Measurements from ENCODE around the gene APBA2.

APBA2 gene

DNA sequence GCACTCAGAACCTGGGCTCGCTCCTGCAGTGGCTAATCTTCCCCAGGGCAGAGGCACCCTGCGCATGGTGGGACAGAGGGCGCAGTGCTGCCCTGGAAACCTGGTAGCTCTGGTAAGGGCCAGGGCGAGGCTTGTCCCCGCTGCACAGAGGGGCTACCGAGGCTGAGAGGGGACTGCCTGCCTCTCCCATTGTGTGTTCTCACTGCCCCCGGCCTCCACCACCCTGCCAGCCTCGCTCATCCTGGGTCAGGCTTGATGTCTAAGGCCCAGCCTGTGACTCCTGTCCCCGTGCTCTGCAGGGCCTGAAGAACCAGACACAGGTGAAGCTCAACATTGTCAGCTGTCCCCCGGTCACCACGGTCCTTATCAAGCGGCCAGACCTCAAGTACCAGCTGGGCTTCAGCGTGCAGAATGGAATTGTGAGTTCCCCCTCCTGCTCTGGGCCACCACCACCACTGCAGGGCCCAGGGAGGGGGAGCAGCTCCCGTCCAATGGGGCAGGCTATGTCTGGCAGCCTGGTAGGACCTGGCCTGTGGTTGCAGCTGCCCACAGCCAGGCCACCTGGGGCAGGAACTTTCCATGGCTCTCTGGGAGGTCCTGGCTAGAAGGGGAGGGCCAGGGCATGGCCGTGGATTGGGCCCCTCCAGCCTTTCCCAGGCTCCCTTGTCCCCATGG lies 222.3 kb downstream of the APBA2 start:
- FAIRE-seq: no peak

- no peak for FAIRE-seq
Measured at GRCh38 chr15:29109762-29110161, 224.0 kb downstream of the APBA2 start.

GRCh38 chr15:29110176-29110575 lies 224.4 kb downstream of the APBA2 start:
- FAIRE-seq: no peak

GRCh38 chr15:29110733-29111132 lies 225.0 kb downstream of the APBA2 start:
- no peak for FAIRE-seq

DNA sequence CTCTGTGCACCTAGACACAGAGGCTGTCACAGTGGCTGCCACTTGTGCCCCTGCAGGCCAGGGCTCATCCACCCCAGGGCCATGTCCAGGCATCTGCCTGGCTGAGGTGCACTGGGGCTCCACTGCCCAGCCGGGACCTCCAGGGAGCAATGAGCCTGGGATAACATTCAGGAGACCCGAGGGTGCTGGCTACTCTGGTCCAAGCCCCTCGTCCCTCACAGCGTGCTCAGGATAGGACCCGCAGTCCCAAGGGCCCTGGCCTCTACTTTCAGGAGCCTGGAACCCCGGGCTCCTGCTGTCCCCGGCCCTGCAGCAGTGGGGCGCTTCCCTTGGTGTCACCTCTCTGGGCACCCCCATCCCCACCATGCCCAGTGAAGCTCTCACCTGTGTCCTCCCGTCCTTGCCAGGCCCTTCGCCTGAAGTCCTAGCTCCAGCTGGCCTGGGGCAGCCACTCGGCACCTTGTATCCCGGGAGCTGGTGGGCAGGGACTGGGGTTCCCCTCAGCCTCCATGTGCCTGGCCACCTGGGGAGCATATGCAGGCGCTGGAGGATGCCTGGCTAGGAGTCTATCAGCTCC lies 226.0 kb downstream of the APBA2 start:
- FAIRE-seq: no peak

DNA sequence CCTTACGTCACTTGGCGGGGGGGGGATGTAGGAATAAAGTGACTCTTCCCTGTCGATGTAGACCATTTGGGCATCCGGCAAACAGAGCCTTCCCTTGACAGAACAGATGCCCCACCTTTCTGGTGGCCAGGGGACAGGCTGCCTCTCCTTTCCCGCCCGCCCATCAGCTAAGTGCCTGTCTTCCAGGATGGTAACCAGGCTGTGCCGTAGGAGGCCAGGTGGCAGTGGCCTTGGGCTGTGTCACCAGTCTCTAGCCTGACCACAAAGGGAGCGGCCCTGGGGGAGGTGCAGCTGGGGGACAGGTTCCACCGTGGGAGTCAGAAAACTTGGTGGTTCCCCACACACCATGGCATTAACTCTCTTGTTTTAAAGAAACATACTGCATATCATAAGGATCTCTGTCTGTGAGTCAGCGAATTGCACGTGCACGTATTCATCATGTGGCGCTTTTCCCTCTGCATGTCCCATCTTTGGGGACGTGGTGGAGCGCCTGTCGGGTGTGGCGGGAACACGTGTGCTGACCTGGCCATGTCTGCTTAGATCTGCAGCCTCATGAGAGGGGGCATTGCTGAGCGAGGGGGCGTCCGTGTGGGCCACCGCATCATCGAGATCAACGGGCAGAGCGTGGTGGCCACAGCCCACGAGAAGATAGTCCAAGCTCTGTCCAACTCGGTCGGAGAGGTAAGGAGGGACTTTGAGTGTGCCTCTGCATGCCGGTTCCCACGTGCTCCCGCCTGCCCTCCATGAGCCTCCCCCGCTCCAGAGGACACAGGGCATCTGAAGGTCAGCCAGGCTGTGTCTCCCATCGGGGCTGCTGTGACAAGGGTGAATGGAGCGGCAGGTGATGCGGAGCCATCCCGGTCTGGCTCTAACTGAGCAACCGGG lies 227.8 kb downstream of the APBA2 start:
- FAIRE-seq: no peak

GRCh38 chr15:29114221-29115092 lies 228.7 kb downstream of the APBA2 start:
- no peak for FAIRE-seq

DNA sequence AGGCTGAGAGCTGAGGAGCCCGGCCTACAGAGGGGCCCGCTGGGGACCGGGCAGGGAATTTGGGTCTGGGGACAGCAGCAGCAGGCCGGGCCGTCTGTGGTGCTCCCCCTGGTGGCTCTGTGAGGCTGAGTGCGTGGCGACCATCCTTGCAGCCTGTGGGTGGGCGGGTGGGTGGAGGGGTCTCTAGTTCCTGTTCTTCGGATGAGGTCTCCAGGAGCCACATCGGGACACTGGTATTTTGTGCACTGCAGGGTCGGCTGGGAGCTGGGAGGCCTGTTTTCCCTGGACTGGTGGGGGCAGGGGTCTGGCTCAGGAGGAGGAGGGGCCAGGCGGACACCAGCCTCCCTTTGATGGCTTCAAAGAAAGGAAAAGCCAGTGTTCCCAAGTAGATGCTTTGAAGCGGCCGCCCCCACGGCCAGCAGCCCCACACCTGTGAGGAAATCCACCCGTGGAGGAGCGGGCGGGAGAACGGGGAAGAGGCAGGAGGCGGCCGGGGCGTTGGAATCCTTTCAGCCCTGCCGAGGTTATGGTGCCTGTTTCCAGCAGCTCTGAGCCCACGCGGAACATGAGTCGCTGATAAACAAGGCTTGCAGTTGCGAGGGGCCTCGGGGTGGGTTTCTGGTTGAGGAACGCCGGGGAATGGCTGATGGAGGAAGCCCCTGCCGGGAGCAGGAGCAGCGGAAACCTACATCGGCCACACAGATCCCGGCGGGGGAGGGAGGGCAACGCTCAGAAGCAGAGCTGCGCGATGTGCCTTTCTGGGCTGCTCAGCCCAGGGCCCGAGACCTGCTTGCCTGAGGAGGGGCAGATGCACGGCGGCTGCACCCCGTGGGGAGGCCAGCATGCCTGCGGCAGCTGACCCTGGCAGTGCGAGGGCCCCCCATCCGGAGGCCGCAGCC lies 229.6 kb downstream of the APBA2 start:
- no peak for FAIRE-seq

GRCh38 chr15:29116970-29117700 lies 231.4 kb downstream of the APBA2 start:
- no peak for FAIRE-seq

DNA sequence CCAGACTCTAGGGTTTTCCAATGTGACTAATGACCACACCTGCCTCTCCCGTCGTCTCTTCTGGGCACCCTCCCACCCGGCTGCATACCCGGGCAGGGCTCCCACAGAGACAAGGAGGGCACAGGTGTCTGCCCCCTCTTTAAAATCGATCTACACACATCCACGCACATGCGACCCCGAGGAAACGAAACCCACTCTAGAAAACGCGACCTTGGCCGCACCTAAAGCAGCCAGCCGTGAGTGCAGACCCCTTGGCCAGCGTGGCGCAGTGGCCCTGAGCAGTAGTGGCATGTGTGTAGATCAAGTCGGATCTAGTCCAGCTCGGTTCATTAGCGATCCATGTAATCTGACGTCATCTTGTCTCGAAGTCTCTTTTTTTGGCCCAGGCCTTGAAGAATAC lies 232.0 kb downstream of the APBA2 start:
- FAIRE-seq: no peak

GRCh38 chr15:29119847-29120246 lies 234.1 kb downstream of the APBA2 start:
- no peak for FAIRE-seq

- FAIRE-seq: no peak
Measured at GRCh38 chr15:29120593-29121368, 235.0 kb downstream of the APBA2 start.

GRCh38 chr15:29121369-29121656 lies 235.5 kb downstream of the APBA2 start:
- no peak for FAIRE-seq

DNA sequence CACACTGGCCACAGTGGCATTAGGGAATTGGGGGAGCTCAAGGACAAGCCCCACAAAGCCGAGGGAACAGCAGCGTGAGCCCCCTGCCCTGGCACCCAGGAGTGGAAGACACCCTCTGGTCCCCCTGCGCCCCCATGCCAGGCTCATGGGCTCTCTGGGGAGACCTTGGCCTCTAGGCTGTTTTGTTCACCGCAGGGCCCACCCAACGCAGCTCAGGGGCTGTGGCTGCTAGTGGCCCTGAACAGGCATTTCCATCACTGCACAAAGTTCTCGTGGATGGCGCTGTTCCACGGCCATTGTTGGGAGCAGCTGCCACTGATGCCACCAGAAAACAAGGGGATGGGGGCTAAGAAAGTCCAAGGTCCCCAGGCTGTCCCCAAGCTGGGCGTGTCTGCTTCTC lies 236.1 kb downstream of the APBA2 start:
- FAIRE-seq: no peak

GRCh38 chr15:29122506-29122905 lies 236.7 kb downstream of the APBA2 start:
- FAIRE-seq: no peak

GRCh38 chr15:29123171-29123570 lies 237.4 kb downstream of the APBA2 start:
- FAIRE-seq: no peak

GRCh38 chr15:29123991-29124390 lies 238.2 kb downstream of the APBA2 start:
- FAIRE-seq: no peak

DNA sequence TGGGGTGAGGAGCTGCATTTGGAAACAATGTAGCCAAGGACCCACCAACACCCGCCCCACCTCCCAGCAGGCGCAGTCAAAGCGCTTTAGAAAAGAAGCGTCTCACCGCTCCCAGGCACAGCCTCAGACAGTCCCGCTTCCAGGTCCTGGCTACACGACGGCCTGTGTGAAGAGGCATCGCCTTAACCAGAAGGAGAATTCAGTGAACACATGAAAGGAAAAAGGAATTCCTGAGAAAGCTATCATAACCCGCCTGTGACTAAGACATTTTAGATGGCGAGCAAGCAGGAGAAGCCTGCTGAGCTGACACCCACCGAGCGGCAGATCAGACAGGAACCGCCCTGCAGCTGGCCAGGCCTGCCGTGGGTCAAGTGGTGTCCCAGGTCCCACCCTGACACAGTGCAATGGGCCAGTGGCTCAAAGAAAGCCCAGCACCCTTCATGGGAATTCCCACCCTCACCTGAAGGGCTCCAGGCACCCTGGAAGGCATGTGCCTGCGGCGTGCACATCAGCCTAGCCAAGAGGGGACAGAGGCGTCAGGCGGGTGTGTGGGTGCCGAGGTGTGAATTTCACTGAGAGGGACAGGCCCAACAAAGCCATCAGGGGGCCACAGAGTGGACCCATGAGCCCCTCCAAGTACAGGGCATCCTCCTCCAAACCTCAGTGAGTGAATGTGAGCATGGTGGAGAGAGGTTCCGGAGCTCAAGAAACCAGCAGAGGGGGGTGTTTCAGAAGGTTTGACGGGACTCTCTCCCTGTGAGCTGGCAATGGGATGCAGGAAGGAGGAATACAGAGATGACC lies 239.0 kb downstream of the APBA2 start:
- FAIRE-seq: no peak

- no peak for FAIRE-seq
Measured at GRCh38 chr15:29125382-29126207, 239.8 kb downstream of the APBA2 start.

All from colon (tissue), 2 donors.